Kidney tubule cell (primary cell): ENCODE data around the gene ABLIM1.

Source experiments
- DNase-seq: peaks from one replicate; pipeline ENCODE4 v3.0.0-alpha.2; 2018; ENCODE audit warnings: low spot score

The ABLIM1 gene

GRCh38 chr10:114623661-114624294 lies 34.3 kb downstream of the ABLIM1 start:
- DNase-seq = peak; percentile 95

GRCh38 chr10:114623155-114623554 lies 34.9 kb downstream of the ABLIM1 start:
- no peak for DNase-seq

GRCh38 chr10:114618722-114619121 lies 39.4 kb downstream of the ABLIM1 start:
- no peak for DNase-seq

GRCh38 chr10:114616516-114616915 lies 41.6 kb downstream of the ABLIM1 start:
- peak; percentile 59 for DNase-seq

GRCh38 chr10:114616103-114616502 lies 42.0 kb downstream of the ABLIM1 start:
- no peak for DNase-seq

GRCh38 chr10:114615600-114616007 lies 42.5 kb downstream of the ABLIM1 start:
- DNase-seq = peak; percentile 94

- peak; percentile 86 for DNase-seq
Measured at GRCh38 chr10:114613237-114613979, 44.7 kb downstream of the ABLIM1 start.

GRCh38 chr10:114611617-114612016 lies 46.5 kb downstream of the ABLIM1 start:
- DNase-seq = peak; percentile 76

- DNase-seq = no peak
Measured at GRCh38 chr10:114609518-114610426, 48.3 kb downstream of the ABLIM1 start.

- no peak for DNase-seq
Measured at GRCh38 chr10:114607358-114607998, 50.6 kb downstream of the ABLIM1 start.

GRCh38 chr10:114605155-114605797 lies 52.8 kb downstream of the ABLIM1 start:
- DNase-seq = peak; percentile 92

- no peak for DNase-seq
Measured at GRCh38 chr10:114604357-114605130, 53.5 kb downstream of the ABLIM1 start.

- DNase-seq = peak; percentile 47
Measured at GRCh38 chr10:114603948-114604347, 54.1 kb downstream of the ABLIM1 start.

- no peak for DNase-seq
Measured at GRCh38 chr10:114603303-114603702, 54.8 kb downstream of the ABLIM1 start.

GRCh38 chr10:114600057-114600456 lies 58.0 kb downstream of the ABLIM1 start:
- no peak for DNase-seq

- no peak for DNase-seq
Measured at GRCh38 chr10:114596793-114597192, 61.3 kb downstream of the ABLIM1 start.

- DNase-seq = no peak
Measured at GRCh38 chr10:114593816-114594468, 64.1 kb downstream of the ABLIM1 start.

- DNase-seq = no peak
Measured at GRCh38 chr10:114593240-114593792, 64.8 kb downstream of the ABLIM1 start.

- DNase-seq = peak; percentile 37
Measured at GRCh38 chr10:114590993-114591392, 67.1 kb downstream of the ABLIM1 start.

GRCh38 chr10:114584419-114584818 lies 73.7 kb downstream of the ABLIM1 start:
- DNase-seq = no peak
